Esophagus squamous epithelium (tissue), 5 donors: Measurements from ENCODE around the gene AIG1. TPM values are rescaled to one million over a fixed set of nuclear protein-coding genes. Genes with fewer than 3 reads are reported as not detected.
A peak's percentile ranks its signal among the peaks of the same experiment; 100 is the strongest.
"Not testable (repeated sequence)": the region's sequence is repeated elsewhere in the genome, so short reads cannot be mapped to it uniquely, and the experiment has no call there.

ENCODE experiments used
- DNase-seq: peaks from one replicate; lab custom pipeline; 2025; lab: John Stamatoyannopoulos, UW
- H3K27ac ChIP-seq, 4 donors: fragments of 200-600 bp; sonication (generic); one replicate each; pipeline ENCODE4 v1.5.1; 2016 to 2019; ENCODE audit warnings: mild to moderate bottlenecking in 1 of 4
- H3K27me3 ChIP-seq, 4 donors: fragments of 200-600 bp; sonication (generic); 1 replicate in 3 of 4; 2 replicates in 1 of 4; pipeline versions ENCODE4 v1.5.1 to v1.6.0; 2017 to 2021; ENCODE audit warnings: antibody characterized with exemption in 1 of 4
- H3K36me3 ChIP-seq, 3 donors: fragments of 200-600 bp; sonication (generic); one replicate each; pipeline ENCODE4 v1.5.1; 2016 to 2019
- H3K4me1 ChIP-seq, 3 donors: fragments of 200-600 bp; sonication (generic); one replicate each; pipeline ENCODE4 v1.5.1; 2017 to 2019
- H3K4me3 ChIP-seq, 4 donors: fragments of 200-600 bp; sonication (generic); 1 replicate in 3 of 4; 2 replicates in 1 of 4; pipeline ENCODE4 v1.5.1; 2016 to 2019; ENCODE audit warnings: mild to moderate bottlenecking in 2 of 4, moderate library complexity in 1 of 4
- H3K9me3 ChIP-seq, 3 donors: fragments of 200-600 bp; sonication (generic); one replicate each; pipeline ENCODE4 v1.5.1; 2016 to 2019
- POLR2A ChIP-seq, 4 donors: fragments of 450-650 bp; IDR thresholded peaks; one replicate each; pipeline ENCODE4 v1.6.1; 2017; ENCODE audit warnings: antibody characterized with exemption in 4 of 4, mild to moderate bottlenecking in 4 of 4, moderate library complexity in 3 of 4
- WGBS, 2 donors: methylation state at CpG; one replicate each; pipeline ENCODE4 v1.1.5; 2018; 5-methylcytosine and 5-hydroxymethylcytosine counted together
- intact Hi-C: fragments of 100-400 bp; cut with DNase I; formaldehyde crosslinking; loops from one replicate; pipeline ENCODE4 v1.15.0; 2022
- total RNA-seq, 4 donors: library from RNA; depleted of rRNA; stranded (reverse); fragments of >200 nt; gene quantifications; one replicate each; pipeline ENCODE4 v1.1.0, GENCODE V29; 2016
- TF ChIP-seq, protein P1 (sequence below), 6 experiments: fragments of 450-650 bp in 4 of 6; fragments of 200-600 bp in 2 of 6; sonication (generic) in 2 of 6; IDR thresholded peaks; one replicate each; pipeline ENCODE4 v1.5.1; 2016 to 2019; ENCODE audit warnings: antibody characterized with exemption in 6 of 6, mild to moderate bottlenecking in 4 of 6, moderate library complexity in 4 of 6
- donor health status: DM: yes; HTN: yes; CAD: no.

Gene AIG1
- total RNA-seq, 4 donors from 2014 or later, result 29.1 to 30.5 (median 29.9) TPM

DNA sequence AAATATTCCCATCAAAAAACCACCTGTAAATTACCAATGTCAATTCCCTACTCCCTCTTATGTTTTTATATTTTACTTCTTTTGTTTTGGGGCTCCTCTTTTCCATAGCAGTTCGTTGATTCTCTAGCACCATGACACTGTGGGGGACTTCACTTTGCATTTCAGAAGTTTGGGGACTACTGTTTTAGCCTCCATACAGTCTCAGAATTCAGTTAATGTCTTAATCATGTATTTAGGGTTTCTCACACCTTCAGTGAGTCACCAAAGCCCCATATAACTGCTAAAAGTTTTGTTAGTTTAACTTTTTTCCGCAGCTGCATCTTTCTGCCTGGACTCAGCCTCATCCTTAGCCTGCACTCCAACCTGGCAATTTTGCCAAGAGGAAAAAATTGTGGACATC is 20.7 kb upstream of the AIG1 start:
- 75 to 85% methylated on average over 2 of the region's 2 CpGs for WGBS, 2 donors
- Histone ChIP-seq H3K36me3 (no peaks in the 10 kb centered on the region), H3K27ac (no peak overlapping the region), H3K27me3 (no peaks in the 10 kb centered on the region), H3K4me3 (no peak overlapping the region), H3K9me3 (no peaks in the 10 kb centered on the region), H3K4me1 (no peaks in the 10 kb centered on the region)
- intact Hi-C loops, result no loop called here
- TF ChIP-seq, protein P1, sequence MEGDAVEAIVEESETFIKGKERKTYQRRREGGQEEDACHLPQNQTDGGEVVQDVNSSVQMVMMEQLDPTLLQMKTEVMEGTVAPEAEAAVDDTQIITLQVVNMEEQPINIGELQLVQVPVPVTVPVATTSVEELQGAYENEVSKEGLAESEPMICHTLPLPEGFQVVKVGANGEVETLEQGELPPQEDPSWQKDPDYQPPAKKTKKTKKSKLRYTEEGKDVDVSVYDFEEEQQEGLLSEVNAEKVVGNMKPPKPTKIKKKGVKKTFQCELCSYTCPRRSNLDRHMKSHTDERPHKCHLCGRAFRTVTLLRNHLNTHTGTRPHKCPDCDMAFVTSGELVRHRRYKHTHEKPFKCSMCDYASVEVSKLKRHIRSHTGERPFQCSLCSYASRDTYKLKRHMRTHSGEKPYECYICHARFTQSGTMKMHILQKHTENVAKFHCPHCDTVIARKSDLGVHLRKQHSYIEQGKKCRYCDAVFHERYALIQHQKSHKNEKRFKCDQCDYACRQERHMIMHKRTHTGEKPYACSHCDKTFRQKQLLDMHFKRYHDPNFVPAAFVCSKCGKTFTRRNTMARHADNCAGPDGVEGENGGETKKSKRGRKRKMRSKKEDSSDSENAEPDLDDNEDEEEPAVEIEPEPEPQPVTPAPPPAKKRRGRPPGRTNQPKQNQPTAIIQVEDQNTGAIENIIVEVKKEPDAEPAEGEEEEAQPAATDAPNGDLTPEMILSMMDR (IDR thresholded peaks at IDR 0.05), result no peak
- TF ChIP-seq POLR2A (IDR thresholded peaks at IDR 0.05), result no peak
- DNase-seq, result no peak

DNA sequence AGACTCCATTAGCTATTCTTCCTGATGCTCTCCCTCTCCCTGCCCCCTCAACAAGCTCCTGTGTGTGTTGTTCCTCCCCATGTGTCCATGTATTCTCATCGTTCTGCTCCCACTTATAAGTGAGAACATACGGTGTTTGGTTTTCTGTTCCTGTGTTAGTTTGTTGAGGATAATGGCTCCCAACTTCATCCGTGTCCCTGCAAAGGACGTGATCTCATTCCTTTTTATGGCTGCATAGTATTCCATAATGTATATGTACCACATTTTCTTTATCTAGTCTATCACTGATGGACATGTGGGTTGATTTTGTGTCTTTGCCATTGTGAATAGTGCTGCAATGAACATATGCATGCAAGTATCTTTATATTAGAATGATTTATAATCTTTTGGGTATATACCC is 16.3 kb upstream of the AIG1 start:
- 91 to 96% methylated on average over 4 of the region's 4 CpGs for WGBS, 2 donors
- H3K4me1 ChIP-seq, H3K27me3 ChIP-seq, DNase-seq, H3K27ac ChIP-seq, intact Hi-C loops, H3K36me3 ChIP-seq, H3K4me3 ChIP-seq, H3K9me3 ChIP-seq: not testable (repeated sequence)

DNA sequence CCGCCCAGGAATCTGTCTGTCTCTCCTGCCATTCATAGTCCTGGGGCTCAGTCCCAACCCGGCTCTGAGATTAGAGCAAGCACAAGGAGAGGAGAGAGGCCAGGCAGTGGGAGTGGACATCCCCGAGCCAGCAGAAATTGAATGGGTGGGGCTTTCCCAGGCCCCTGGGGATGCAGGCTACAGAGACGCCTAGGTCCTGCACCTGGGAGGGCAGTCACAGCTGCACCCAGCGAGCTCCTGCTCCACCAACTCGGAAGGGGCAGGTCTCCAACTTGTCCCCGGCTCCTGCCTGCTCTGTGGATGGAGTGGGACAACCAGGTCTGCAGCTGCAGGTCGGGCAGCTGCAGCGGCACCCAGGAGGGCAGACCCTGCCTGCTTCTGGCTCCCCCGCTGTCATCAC is 11.1 kb upstream of the AIG1 start:
- H3K27ac ChIP-seq, result no peak overlapping the region
- intact Hi-C loops, result no loop called here
- no peak overlapping the region for H3K4me3 ChIP-seq
- WGBS, 2 donors, result 91 to 100% methylated on average over 2 to 6 of the region's 10 CpGs
- no peak for DNase-seq
- TF ChIP-seq, protein P1 (IDR thresholded peaks at IDR 0.05), result no peak
- no peak for TF ChIP-seq POLR2A (IDR thresholded peaks at IDR 0.05)
- H3K36me3 ChIP-seq, result no peaks in the 10 kb centered on the region
- H3K4me1 ChIP-seq, result no peaks in the 10 kb centered on the region
- H3K27me3 ChIP-seq, result peaks cover 0 to 6% (median 0%) of the 10 kb centered on the region in 4 donors
- H3K9me3 ChIP-seq, result no peaks in the 10 kb centered on the region

DNA sequence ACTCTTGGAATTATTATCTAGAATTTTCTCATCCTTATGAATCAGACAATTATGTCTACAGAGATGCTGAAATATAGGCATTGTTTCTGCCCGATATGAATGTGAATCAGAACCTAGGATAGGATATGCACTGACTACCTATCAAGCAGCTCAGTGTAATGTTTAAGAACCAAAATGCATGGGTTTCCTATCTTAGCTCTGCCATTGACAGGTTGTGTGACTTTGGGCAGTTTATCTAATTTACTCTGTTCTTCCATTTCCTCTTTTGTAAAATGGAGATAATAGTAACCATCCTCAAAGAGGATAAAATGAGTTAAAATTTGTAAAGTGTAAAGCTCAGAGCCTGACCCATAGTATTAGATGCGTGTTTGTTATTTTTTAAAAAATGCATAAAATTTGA is 10.2 kb upstream of the AIG1 start:
- Histone ChIP-seq H3K9me3 (no peaks in the 10 kb centered on the region), H3K27me3 (peaks cover 0 to 6% (median 0%) of the 10 kb centered on the region in 4 donors), H3K36me3 (no peaks in the 10 kb centered on the region), H3K4me1 (no peaks in the 10 kb centered on the region), H3K27ac (no peak overlapping the region), H3K4me3 (no peak overlapping the region)
- intact Hi-C loops, result no loop called here
- TF ChIP-seq, protein P1 (IDR thresholded peaks at IDR 0.05), result no peak
- no peak for TF ChIP-seq POLR2A (IDR thresholded peaks at IDR 0.05)
- WGBS, 2 donors, result 85 to 86% methylated on average over 2 of the region's 2 CpGs
- no peak for DNase-seq

DNA sequence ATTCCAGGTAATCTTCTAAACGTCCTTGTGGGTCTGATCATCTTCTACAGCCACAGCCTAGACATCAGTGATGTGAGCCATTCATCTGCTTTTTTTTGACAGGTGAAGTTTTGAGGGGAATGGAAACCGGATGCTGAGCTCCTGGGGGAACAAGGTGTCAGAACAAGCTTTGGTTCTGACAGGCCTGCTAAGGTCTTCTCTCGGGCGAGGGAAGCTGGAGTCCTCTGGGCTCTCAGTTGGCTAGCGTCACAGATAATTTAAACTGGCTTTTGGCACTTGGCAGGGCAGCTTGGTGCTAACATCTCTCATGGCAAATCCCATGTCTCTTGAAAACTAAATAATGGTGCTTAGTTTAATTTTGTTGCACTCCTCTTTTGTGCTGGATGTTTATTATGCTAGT is 8.4 kb upstream of the AIG1 start:
- H3K4me3 ChIP-seq, result no peak overlapping the region
- H3K36me3 ChIP-seq, result no peaks in the 10 kb centered on the region
- H3K4me1 ChIP-seq, result no peaks in the 10 kb centered on the region
- peaks cover 0 to 6% (median 0%) of the 10 kb centered on the region in 4 donors for H3K27me3 ChIP-seq
- TF ChIP-seq POLR2A (IDR thresholded peaks at IDR 0.05), result no peak
- TF ChIP-seq, protein P1 (IDR thresholded peaks at IDR 0.05), result no peak
- no peaks in the 10 kb centered on the region for H3K9me3 ChIP-seq
- WGBS, 2 donors, result 53 to 79% methylated on average over 5 of the region's 5 CpGs
- peak overlapping the region in 2 of 4 donors; percentile 1 to 19 for H3K27ac ChIP-seq
- no peak for DNase-seq
- intact Hi-C loops, result no loop called here

DNA sequence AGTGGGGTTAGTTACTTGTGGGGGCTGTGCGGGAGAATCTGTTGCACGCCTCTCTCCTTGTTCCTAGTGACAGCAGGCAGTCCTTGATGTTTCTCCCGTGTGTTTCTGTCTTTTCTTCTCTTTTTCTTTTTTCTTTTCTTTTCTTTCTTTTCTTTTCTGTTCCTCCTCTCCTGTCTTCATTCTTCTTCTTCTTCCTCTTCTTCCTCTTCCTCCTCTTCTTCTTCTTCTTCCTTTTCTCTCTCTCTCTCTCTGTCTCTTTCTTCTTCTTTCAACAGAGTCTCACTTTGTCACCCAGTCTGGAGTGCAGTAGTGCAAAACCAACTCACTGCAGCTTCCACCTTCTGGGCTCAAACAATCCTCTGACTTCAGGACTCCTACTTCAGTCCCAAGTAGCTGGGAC is 6.8 kb upstream of the AIG1 start:
- Histone ChIP-seq H3K9me3 (no peaks in the 10 kb centered on the region), H3K4me3 (no peak overlapping the region), H3K4me1 (no peaks in the 10 kb centered on the region), H3K27ac (no peak overlapping the region), H3K36me3 (no peaks in the 10 kb centered on the region), H3K27me3 (peaks cover 0 to 6% (median 0%) of the 10 kb centered on the region in 4 donors)
- no peak for DNase-seq
- intact Hi-C loops, result no loop called here
- TF ChIP-seq, protein P1 (IDR thresholded peaks at IDR 0.05), result no peak
- TF ChIP-seq POLR2A (IDR thresholded peaks at IDR 0.05), result no peak
- WGBS, 2 donors, result 71 to 91% methylated on average over 3 of the region's 3 CpGs
